Naive thymus-derived CD4-positive, alpha-beta T cell (primary cell): ENCODE data around the gene CDC42BPG. TPM values are rescaled to one million over a fixed set of nuclear protein-coding genes. Genes with fewer than 3 reads are reported as not detected.

ENCODE experiments used
- ATAC-seq: fragments of 150-1000 bp; cut with Tn5 transposase; 2 replicates; pipeline ENCODE4 v1.10.0; 2021; ENCODE audit warnings: mild to moderate bottlenecking, moderate library complexity
- CTCF ChIA-PET: fragments of 350-600 bp; sonication (Branson Sonifier 250); formaldehyde crosslinking; loops from one replicate; lab custom pipeline; 2021; ENCODE audit warnings: antibody characterized with exemption; lab: Charles Lee
- POLR2A ChIA-PET: fragments of 350-600 bp; sonication (Branson Sonifier 250); formaldehyde crosslinking; loops from one replicate; lab custom pipeline; 2021; ENCODE audit warnings: antibody characterized with exemption, inconsistent platforms; lab: Charles Lee
- DNase-seq, 9 donors: peaks; one replicate each; pipeline versions ENCODE4 v3.0.0 to v3.0.0-alpha.2; 2020 to 2022; ENCODE audit warnings: mixed read lengths in 1 of 9
- H3K27ac ChIP-seq: one replicate; pipeline ENCODE4 v1.7.0; 2013; ENCODE audit warnings: mild to moderate bottlenecking, low read depth, low read length, moderate library complexity
- H3K27me3 ChIP-seq, 2 donors: one replicate each; pipeline ENCODE4 v1.7.0; 2013; ENCODE audit warnings: low read length in 2 of 2, mild to moderate bottlenecking in 2 of 2, moderate library complexity in 2 of 2; ENCODE audit not compliant: control insufficient read depth in 2 of 2, insufficient read depth in 2 of 2
- H3K36me3 ChIP-seq, 3 experiments: 1 replicate in 2 of 3; 2 replicates in 1 of 3; pipeline ENCODE4 v1.7.0; 2013; ENCODE audit warnings: low read length in 3 of 3, mild to moderate bottlenecking in 3 of 3, moderate library complexity in 1 of 3; ENCODE audit not compliant: insufficient read depth in 3 of 3, control insufficient read depth in 2 of 3
- H3K4me1 ChIP-seq, 2 donors: one replicate each; pipeline ENCODE4 v1.7.0; 2013; ENCODE audit warnings: low read length in 2 of 2, mild to moderate bottlenecking in 2 of 2, moderate library complexity in 1 of 2; ENCODE audit not compliant: control insufficient read depth in 2 of 2, insufficient read depth in 2 of 2
- H3K4me3 ChIP-seq: 2 replicates; pipeline ENCODE4 v1.7.0; 2013; ENCODE audit warnings: mild to moderate bottlenecking, low read length
- H3K9me3 ChIP-seq, 3 experiments: 1 replicate in 2 of 3; 2 replicates in 1 of 3; pipeline ENCODE4 v1.7.0; 2013; ENCODE audit warnings: low read length in 3 of 3; ENCODE audit not compliant: control insufficient read depth in 2 of 3
- H3K27ac Mint-ChIP-seq, 9 donors: one replicate each; pipeline ENCODE4 v1.8.0; 2020 to 2022; ENCODE audit warnings: mixed read lengths in 9 of 9, mild to moderate bottlenecking in 8 of 9, moderate library complexity in 5 of 9, inconsistent platforms in 2 of 9
- H3K27me3 Mint-ChIP-seq, 5 donors: one replicate each; pipeline ENCODE4 v1.8.0; 2021 to 2022; ENCODE audit warnings: mixed read lengths in 5 of 5, mild to moderate bottlenecking in 1 of 5
- H3K36me3 Mint-ChIP-seq, 5 donors: one replicate each; pipeline ENCODE4 v1.8.0; 2020 to 2022; ENCODE audit warnings: mixed read lengths in 5 of 5, mild to moderate bottlenecking in 3 of 5, inconsistent platforms in 1 of 5
- H3K4me1 Mint-ChIP-seq, 7 donors: one replicate each; pipeline ENCODE4 v1.8.0; 2020 to 2022; ENCODE audit warnings: mixed read lengths in 7 of 7, mild to moderate bottlenecking in 3 of 7, inconsistent platforms in 1 of 7
- H3K4me3 Mint-ChIP-seq, 10 donors: one replicate each; pipeline ENCODE4 v1.8.0; 2020 to 2022; ENCODE audit warnings: mild to moderate bottlenecking in 10 of 10, mixed read lengths in 10 of 10, moderate library complexity in 6 of 10, inconsistent platforms in 2 of 10
- H3K9me3 Mint-ChIP-seq, 11 donors: one replicate each; pipeline ENCODE4 v1.8.0; 2020 to 2022; ENCODE audit warnings: mixed read lengths in 11 of 11, mild to moderate bottlenecking in 4 of 11, inconsistent platforms in 1 of 11, moderate library complexity in 1 of 11
- intact Hi-C, 2 donors: fragments of 100-400 bp; cut with micrococcal nuclease; formaldehyde crosslinking; loops; one replicate each; pipeline ENCODE4 v1.15.1; 2023
- polyA plus RNA-seq, 2 donors: library from polyadenylated mRNA; unstranded; fragments of 300-500 nt; fragmentation: Illumina TruSeq; gene quantifications; one replicate each; pipeline ENCODE4 v1.2.3, GENCODE V29; 2021
- total RNA-seq, 6 experiments: library from RNA in 5 of 6; stranded (reverse) in 5 of 6; gene quantifications; 1 replicate in 5 of 6; 2 replicates in 1 of 6; pipeline ENCODE4 v1.2.3 and lab custom pipeline; 2021 to 2026

Gene CDC42BPG
- total and polyA plus RNA-seq, 7 experiments from 2014 or later, result 0.22 to 9.2 (median 6.9) TPM

DNA sequence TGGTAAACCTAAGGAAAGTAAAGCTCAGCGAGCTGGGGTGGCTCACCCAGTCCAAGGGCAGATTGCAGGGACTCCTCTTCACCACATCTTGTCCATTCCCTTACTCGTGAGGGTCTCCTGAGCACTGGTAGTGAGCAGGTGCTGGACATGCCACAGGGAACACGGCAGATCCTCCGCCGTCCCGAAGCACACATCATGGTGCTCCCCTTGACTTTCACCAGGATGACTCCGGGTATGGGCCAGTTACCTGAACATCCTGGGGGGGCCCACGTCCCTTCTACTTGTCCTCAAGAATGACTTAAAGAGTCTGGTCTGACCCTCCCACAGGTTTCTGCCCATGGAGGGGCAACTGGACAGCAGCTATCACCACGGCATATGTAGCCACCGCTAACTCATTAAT, 58.1 kb downstream of the CDC42BPG start:
- Histone ChIP-seq H3K4me3 (no peak overlapping the region), H3K27me3 (no peaks in the 10 kb centered on the region), H3K9me3 (no peaks in the 10 kb centered on the region), H3K4me1 (peaks cover 0 to 13% of the 10 kb centered on the region in 2 donors), H3K27ac (no peak overlapping the region), H3K36me3 (peaks cover 0 to 25% (median 0%) of the 10 kb centered on the region in 3 experiments)
- no peak overlapping the region for H3K4me3 Mint-ChIP-seq
- H3K27ac Mint-ChIP-seq, result peak overlapping the region in 5 of 9 donors; percentile 9 to 74 (median 34)
- no peak for ATAC-seq
- intact Hi-C loops, result loop anchor here in 1 of 2 donors (2.0 kb wide), 1 partner anchor 58 kb away; the partner anchor contains the start of gene CDC42BPG
- no peaks in the 10 kb centered on the region for H3K27me3 Mint-ChIP-seq
- no peak for DNase-seq
- H3K9me3 Mint-ChIP-seq, result no peaks in the 10 kb centered on the region
- H3K36me3 Mint-ChIP-seq, result peaks cover 0 to 11% (median 0%) of the 10 kb centered on the region in 5 donors
- ChIA-PET CTCF (interaction anchor here (0.9 to 2.3 kb wide), 7 partner anchors 12 to 57 kb away, joined by 3 to 13 read pairs (median 3); partner anchors contain the start of gene RASGRP2), POLR2A (interaction anchor here (0.8 to 5.4 kb wide), 9 partner anchors 8 to 67 kb away, joined by 3 to 31 read pairs (median 4); partner anchors contain the start of genes MAP4K2, RASGRP2 and SF1)
- H3K4me1 Mint-ChIP-seq, result peaks cover under 1 to 13% (median 9%) of the 10 kb centered on the region in 7 donors

- CTCF ChIA-PET, result interaction anchor here (0.7 to 2.3 kb wide), 6 partner anchors 14 to 59 kb away, joined by 3 to 13 read pairs (median 4); no protein-coding TSS in a partner anchor
- POLR2A ChIA-PET, result interaction anchor here (0.8 to 5.4 kb wide), 12 partner anchors 9 to 48 kb away, joined by 3 to 31 read pairs (median 4); partner anchors contain the start of genes MAP4K2 and RASGRP2
- intact Hi-C loops, result no loop called here
These were observed 59.5 kb downstream of the CDC42BPG start for GRCh38 chr11:64784813-64785581.

DNA sequence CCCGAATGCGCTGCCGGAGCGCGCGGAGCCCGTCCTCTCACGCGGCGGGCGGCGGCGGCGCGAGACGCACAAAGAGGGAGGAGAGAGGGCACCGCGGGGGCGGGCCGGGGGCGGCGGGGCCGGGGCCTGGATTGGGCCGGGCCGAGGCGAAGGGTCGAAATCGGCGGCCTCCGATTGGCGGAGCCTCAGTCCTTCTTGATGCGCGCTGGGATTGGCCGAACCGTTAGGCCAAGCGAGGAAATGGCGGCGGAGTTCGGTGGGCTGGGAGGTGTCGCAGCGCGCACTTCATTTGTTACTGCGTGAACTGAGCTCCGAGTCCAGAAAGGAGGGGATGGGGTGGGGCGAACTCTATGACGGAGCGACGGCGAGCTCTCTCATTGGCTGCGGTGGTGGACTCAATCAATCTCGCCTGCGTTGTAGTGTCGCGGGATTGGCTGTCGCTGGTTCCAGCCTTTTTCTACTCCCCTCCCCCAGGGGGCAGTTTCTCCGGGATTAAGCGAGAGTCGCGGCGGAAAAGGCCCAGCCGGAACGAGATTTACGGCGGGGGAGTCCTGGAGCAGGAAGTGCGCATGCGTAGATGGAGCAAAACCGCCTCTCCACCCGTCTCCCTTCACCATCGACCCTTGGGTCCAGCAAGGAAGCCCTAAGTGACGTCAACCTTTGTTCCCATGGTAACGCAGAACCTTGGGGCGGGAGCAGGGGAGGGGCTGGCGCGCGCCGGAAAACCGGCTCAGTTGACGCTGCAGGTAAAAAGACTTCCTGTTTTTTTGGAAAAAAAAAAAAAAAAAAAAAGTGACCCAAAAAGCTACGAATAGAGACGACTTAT, 65.8 kb downstream of the CDC42BPG start, which contains the start of gene SF1:
TSS of gene SF1 (minus strand) at position 70 of the 826 bp plus-strand sequence. CDS start 150 bp downstream, outside the sequence.
- Mint-ChIP-seq H3K4me1 (peaks cover 52 to 72% (median 64%) of the 10 kb centered on the region in 7 donors), H3K36me3 (peaks cover 13 to 38% (median 35%) of the 10 kb centered on the region in 5 donors), H3K27me3 (peaks cover 0 to 5% (median 0%) of the 10 kb centered on the region in 5 donors), H3K4me3 (peak within 1 kb of the TSS; percentile 90 to 97 (median 94)), H3K9me3 (peaks cover 0 to 17% (median 0%) of the 10 kb centered on the region in 11 donors), H3K27ac (peak within 1 kb of the TSS; percentile 98 to 100 (median 99))
- H3K27ac ChIP-seq, result peak within 1 kb of the TSS; percentile 99
- CTCF ChIA-PET, result interaction anchor here (0.5 to 1.6 kb wide), 10 partner anchors 9 to 1339 kb away, joined by 3 to 8 read pairs (median 4); partner anchors contain the start of genes FAU, MEN1, MRPL49 and RASGRP2
- POLR2A ChIA-PET, result interaction anchor here (0.5 to 30.7 kb wide), 50 partner anchors 8 to 1939 kb away, joined by 3 to 1956 read pairs (median 4); partner anchors contain the start of genes ARL2, CCDC85B, CDC42BPG and FAU
- H3K4me3 ChIP-seq, result peak within 1 kb of the TSS; percentile 94
- intact Hi-C loops, result loop anchor here (1.0 to 10.0 kb wide), 18 partner anchors 9 to 792 kb away; partner anchors contain the start of genes ATG2A (in 2 of the 2), EHD1 (in 2 of the 2), MAP4K2 (in 2 of the 2) and MEN1 (in 2 of the 2)
- no peaks in the 10 kb centered on the region for H3K9me3 ChIP-seq
- peaks cover 25 to 38% (median 33%) of the 10 kb centered on the region in 3 experiments for H3K36me3 ChIP-seq
- ATAC-seq (peak; percentile 89), DNase-seq (peak; percentile 86 to 100 (median 100))
- no peaks in the 10 kb centered on the region for H3K27me3 ChIP-seq
- peaks cover 48 to 52% of the 10 kb centered on the region in 2 donors for H3K4me1 ChIP-seq

More at GRCh38 chr11:64784813-64785581, 59.5 kb downstream of the CDC42BPG start:
- H3K27me3 ChIP-seq, result no peaks in the 10 kb centered on the region
- Mint-ChIP-seq H3K36me3 (peaks cover 0 to 5% (median 2%) of the 10 kb centered on the region in 5 donors), H3K27ac (peak overlapping the region in 8 of 9 donors; percentile 27 to 67 (median 52)), H3K9me3 (no peaks in the 10 kb centered on the region), H3K4me1 (peaks cover 11 to 27% (median 22%) of the 10 kb centered on the region in 7 donors), H3K4me3 (no peak overlapping the region), H3K27me3 (no peaks in the 10 kb centered on the region)
- no peak overlapping the region for H3K4me3 ChIP-seq
- H3K27ac ChIP-seq, result no peak overlapping the region
- no peak for DNase-seq
- H3K9me3 ChIP-seq, result no peaks in the 10 kb centered on the region
- peaks cover 0 to 18% (median 0%) of the 10 kb centered on the region in 3 experiments for H3K36me3 ChIP-seq
- ATAC-seq, result no peak
- peaks cover 7 to 21% of the 10 kb centered on the region in 2 donors for H3K4me1 ChIP-seq

GRCh38 chr11:64778223-64778472, 66.3 kb downstream of the CDC42BPG start:
- H3K4me1 Mint-ChIP-seq, result peaks cover 56 to 77% (median 70%) of the 10 kb centered on the region in 7 donors
- ATAC-seq, result no peak
- intact Hi-C loops, result loop anchor here (1.0 to 10.0 kb wide), 16 partner anchors 14 to 793 kb away; partner anchors contain the start of genes ATG2A (in 2 of the 2), MEN1 (in 2 of the 2), ZNHIT2 (in 2 of the 2) and EHD1 (in 1 of the 2)

DNA sequence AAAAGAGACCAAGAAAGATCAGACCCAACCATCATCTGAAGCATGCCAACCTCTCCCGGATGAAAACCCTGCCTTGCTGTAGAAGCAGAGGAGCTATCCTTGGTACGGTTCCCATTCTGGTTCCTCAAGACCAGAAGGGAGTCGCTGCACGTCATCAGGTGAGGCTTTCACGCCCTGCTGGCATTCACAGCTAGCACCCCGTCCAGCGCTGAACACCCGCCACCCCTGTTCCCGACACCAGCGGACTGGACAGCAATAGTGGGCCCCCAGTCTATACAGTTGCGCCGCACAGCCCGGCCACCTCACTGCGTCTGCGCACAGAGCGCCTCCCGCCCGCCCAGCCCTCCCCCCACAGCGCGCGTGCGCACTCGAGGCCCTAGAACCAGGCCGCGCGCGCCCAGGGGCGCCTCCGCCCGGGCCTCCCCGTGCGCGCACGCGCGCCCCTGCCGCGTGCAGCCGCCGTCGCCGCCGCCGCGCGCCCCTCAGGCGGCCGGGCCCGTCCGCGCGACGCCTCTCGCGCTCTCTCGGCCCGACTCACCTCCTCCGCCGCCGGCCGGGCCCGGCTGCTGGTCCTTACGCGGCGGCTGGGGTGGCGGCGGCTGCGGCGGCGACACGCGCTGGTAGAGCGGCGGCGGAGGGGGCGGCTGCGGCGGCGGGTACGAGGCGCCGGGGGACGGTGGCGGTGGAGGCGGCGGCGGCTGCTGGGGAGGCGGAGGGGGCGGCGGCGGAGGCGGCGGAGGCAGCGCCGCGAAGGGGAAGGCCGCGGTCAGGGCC, 66.8 kb downstream of the CDC42BPG start:
- Mint-ChIP-seq H3K4me1 (peaks cover 58 to 82% (median 75%) of the 10 kb centered on the region in 7 donors), H3K36me3 (peaks cover 13 to 48% (median 42%) of the 10 kb centered on the region in 5 donors), H3K4me3 (peak overlapping the region; percentile 86 to 97 (median 93)), H3K9me3 (peaks cover 0 to 17% (median 0%) of the 10 kb centered on the region in 11 donors), H3K27ac (peak overlapping the region; percentile 78 to 95 (median 94)), H3K27me3 (peaks cover 0 to 5% (median 0%) of the 10 kb centered on the region in 5 donors)
- Histone ChIP-seq H3K27me3 (no peaks in the 10 kb centered on the region), H3K9me3 (no peaks in the 10 kb centered on the region), H3K27ac (peak overlapping the region; percentile 99), H3K36me3 (peaks cover 35 to 48% (median 43%) of the 10 kb centered on the region in 3 experiments), H3K4me1 (peaks cover 58 to 63% of the 10 kb centered on the region in 2 donors), H3K4me3 (peak overlapping the region; percentile 94)
- ChIA-PET CTCF (interaction anchor here (2.6 to 19.1 kb wide), 3 partner anchors 10 to 30 kb away, joined by 21 to 305 read pairs (median 57); partner anchors contain the start of genes PYGM and RASGRP2), POLR2A (interaction anchor here (0.6 to 30.7 kb wide), 17 partner anchors 8 to 1569 kb away, joined by 3 to 1956 read pairs (median 15); partner anchors contain the start of genes EHD1, MAJIN, MAP4K2 and MEN1)
- intact Hi-C loops, result loop anchor here (1.0 to 10.0 kb wide), 18 partner anchors 9 to 793 kb away; partner anchors contain the start of genes ATG2A (in 2 of the 2), MEN1 (in 2 of the 2), ZNHIT2 (in 2 of the 2) and EHD1 (in 1 of the 2)
- peak; percentile 70 to 88 (median 85) for DNase-seq
- peak; percentile 6 for ATAC-seq

More at GRCh38 chr11:64778223-64778472, 66.3 kb downstream of the CDC42BPG start:
- peaks cover 53 to 58% of the 10 kb centered on the region in 2 donors for H3K4me1 ChIP-seq
- no peak for DNase-seq
- peaks cover 30 to 43% (median 38%) of the 10 kb centered on the region in 3 experiments for H3K36me3 ChIP-seq
- CTCF ChIA-PET, result interaction anchor here (0.5 to 1.6 kb wide), 7 partner anchors 14 to 1339 kb away, joined by 3 to 8 read pairs (median 3); partner anchors contain the start of genes MEN1 and RASGRP2
- Mint-ChIP-seq H3K4me3 (peak overlapping the region; percentile 87 to 96 (median 90)), H3K27ac (peak overlapping the region in 6 of 9 donors; percentile 98 to 100 (median 99)), H3K36me3 (peaks cover 13 to 43% (median 40%) of the 10 kb centered on the region in 5 donors), H3K9me3 (peaks cover 0 to 17% (median 0%) of the 10 kb centered on the region in 11 donors), H3K27me3 (peaks cover 0 to 5% (median 0%) of the 10 kb centered on the region in 5 donors)
- no peaks in the 10 kb centered on the region for H3K9me3 ChIP-seq
- peak overlapping the region; percentile 61 for H3K4me3 ChIP-seq
- peak overlapping the region; percentile 99 for H3K27ac ChIP-seq
- POLR2A ChIA-PET, result interaction anchor here (0.5 to 30.7 kb wide), 38 partner anchors 9 to 1939 kb away, joined by 3 to 1956 read pairs (median 4); partner anchors contain the start of genes ARL2, CCDC85B, CDC42BPG and FAU
- H3K27me3 ChIP-seq, result no peaks in the 10 kb centered on the region
